IMR-90 (cell line): Measurements from ENCODE around the gene ITIH4. TPM values are rescaled to one million over a fixed set of nuclear protein-coding genes. Genes with fewer than 3 reads are reported as not detected.

Source experiments
- ATAC-seq: fragments of 200-7000 bp; cut with Tn5 transposase; 2 replicates; pipeline ENCODE4 v1.9.1; 2020; ENCODE audit warnings: low read depth, mild to moderate bottlenecking, moderate library complexity
- BruUV-seq: library from RNA; stranded (reverse); fragments of 400-500 nt; replicated peaks from 2 replicates; lab custom pipeline; 2021; lab: Mats Ljungman, UMichigan
- CTCF ChIA-PET: fragments of 300-600 bp; formaldehyde crosslinking; extraction: SDS; loops from one replicate; lab custom pipeline; 2021; ENCODE audit warnings: antibody characterized with exemption; lab: Yijun Ruan, JAX
- POLR2A ChIA-PET: fragments of 300-600 bp; sonication (Branson Sonifier 250); formaldehyde crosslinking; loops from one replicate; lab custom pipeline; 2022; ENCODE audit warnings: antibody characterized with exemption; ENCODE audit not compliant: unreplicated experiment; lab: Charles Lee
- DNase-seq: peaks from one replicate; pipeline ENCODE4 v3.0.0; 2013
- H2AFZ ChIP-seq: replicated peaks from 2 replicates; pipeline ENCODE3; 2013; ENCODE audit warnings: low read length, mild to moderate bottlenecking; ENCODE audit not compliant: poor library complexity
- H2AK5ac ChIP-seq: 2 replicates; pipeline ENCODE4 v1.6.1; 2013; ENCODE audit warnings: low read depth, low read length, inconsistent platforms
- H2AK9ac ChIP-seq: replicated peaks from 2 replicates; pipeline ENCODE3; 2013; ENCODE audit warnings: mild to moderate bottlenecking, low read depth, low read length, moderate library complexity; ENCODE audit not compliant: poor library complexity
- H2BK120ac ChIP-seq: 2 replicates; pipeline ENCODE4 v1.6.1; 2013; ENCODE audit warnings: low read depth, low read length, inconsistent platforms
- H2BK15ac ChIP-seq: 3 replicates; pipeline ENCODE4 v1.6.1; 2013; ENCODE audit warnings: low read depth, low read length, inconsistent platforms
- H2BK20ac ChIP-seq: 2 replicates; pipeline ENCODE4 v1.6.1; 2013; ENCODE audit warnings: low read depth, mild to moderate bottlenecking, inconsistent platforms, low read length, moderate library complexity
- H2BK5ac ChIP-seq: 2 replicates; pipeline ENCODE4 v1.6.1; 2013; ENCODE audit warnings: mild to moderate bottlenecking, low read depth, low read length, inconsistent platforms; ENCODE audit not compliant: poor library complexity, severe bottlenecking
- H3K14ac ChIP-seq: replicated peaks from 2 replicates; pipeline ENCODE4 v1.6.1; 2013; ENCODE audit warnings: low read depth, low read length, inconsistent platforms
- H3K18ac ChIP-seq: 2 replicates; pipeline ENCODE4 v1.6.1; 2013; ENCODE audit warnings: low read depth, low read length, control low read depth
- H3K23ac ChIP-seq: 2 replicates; pipeline ENCODE4 v1.6.1; 2013; ENCODE audit warnings: low read depth, low read length, inconsistent platforms
- H3K27ac ChIP-seq: 2 replicates; pipeline ENCODE4 v1.5.1; 2013; ENCODE audit warnings: mild to moderate bottlenecking, control low read depth, low read length; ENCODE audit not compliant: insufficient read depth
- H3K27me3 ChIP-seq: 2 replicates; pipeline ENCODE4 v1.6.1; 2013; ENCODE audit warnings: low read length; ENCODE audit not compliant: control insufficient read depth, insufficient read depth
- H3K36me3 ChIP-seq: 2 replicates; pipeline ENCODE4 v1.6.1; 2013; ENCODE audit warnings: low read length, mixed read lengths; ENCODE audit not compliant: control insufficient read depth, insufficient read depth
- H3K4ac ChIP-seq: 2 replicates; pipeline ENCODE4 v1.6.1; 2013; ENCODE audit warnings: low read depth, low read length, inconsistent platforms
- H3K4me1 ChIP-seq: 2 replicates; pipeline ENCODE4 v1.6.1; 2013; ENCODE audit warnings: low read length, mixed read lengths; ENCODE audit not compliant: control insufficient read depth, insufficient read depth
- H3K4me2 ChIP-seq: 2 replicates; pipeline ENCODE4 v1.6.1; 2013; ENCODE audit warnings: low read depth, mild to moderate bottlenecking, control low read depth, low read length, moderate library complexity
- H3K4me3 ChIP-seq: 2 replicates; pipeline ENCODE4 v1.5.1; 2013; ENCODE audit warnings: low read depth, mild to moderate bottlenecking, control low read depth, low read length, moderate library complexity; ENCODE audit not compliant: insufficient read depth
- H3K56ac ChIP-seq: 2 replicates; pipeline ENCODE4 v1.6.1; 2013; ENCODE audit warnings: low read length, inconsistent platforms; ENCODE audit not compliant: insufficient read depth; ENCODE audit errors: extremely low read depth
- H3K79me1 ChIP-seq, 2 experiments: 2 replicates each; pipeline ENCODE4 v1.6.1; 2013; ENCODE audit warnings: low read length in 2 of 2, inconsistent platforms in 1 of 2, low read depth in 1 of 2
- H3K9ac ChIP-seq: 2 replicates; pipeline ENCODE4 v1.6.1; 2013; ENCODE audit warnings: low read depth, low read length, control low read depth
- H3K9me1 ChIP-seq: 2 replicates; pipeline ENCODE4 v1.6.1; 2013; ENCODE audit warnings: low read length, inconsistent platforms; ENCODE audit not compliant: insufficient read depth
- H3K9me3 ChIP-seq: 2 replicates; pipeline ENCODE4 v1.6.1; 2013; ENCODE audit warnings: low read length; ENCODE audit not compliant: control insufficient read depth, insufficient read depth
- H4K20me1 ChIP-seq: 2 replicates; pipeline ENCODE4 v1.6.1; 2013; ENCODE audit warnings: low read length, inconsistent platforms; ENCODE audit not compliant: insufficient read depth
- H4K5ac ChIP-seq: 2 replicates; pipeline ENCODE4 v1.6.1; 2013; ENCODE audit warnings: mild to moderate bottlenecking, low read depth, low read length, control low read depth
- H4K8ac ChIP-seq, 2 experiments: 2 replicates each; pipeline ENCODE4 v1.6.1; 2013; ENCODE audit warnings: low read depth in 2 of 2, low read length in 2 of 2, control low read depth in 1 of 2, inconsistent platforms in 1 of 2
- H4K91ac ChIP-seq: 2 replicates; pipeline ENCODE4 v1.6.1; 2013; ENCODE audit warnings: low read depth, low read length, inconsistent platforms; ENCODE audit not compliant: insufficient read depth
- NFE2L2 ChIP-seq: fragments of 150-350 bp; IDR thresholded peaks from 2 replicates; pipeline ENCODE4 v1.6.1; 2016; ENCODE audit warnings: low read depth, mild to moderate bottlenecking, low read length
- SMC3 ChIP-seq: fragments of 150-350 bp; IDR thresholded peaks from 2 replicates; pipeline ENCODE4 v1.6.1; 2016; ENCODE audit warnings: low read depth, mild to moderate bottlenecking, antibody characterized with exemption, low read length, moderate library complexity
- WGBS, 2 experiments: methylation state at CpG; one replicate each; pipeline versions ENCODE4 v1.1.5 to v1.1.7; 2013; ENCODE audit warnings: missing lambda C conversion rate in 2 of 2; ENCODE audit not compliant: insufficient read length in 1 of 2; ENCODE audit errors: extremely low coverage in 2 of 2; 5-methylcytosine and 5-hydroxymethylcytosine counted together
- dilution Hi-C: fragments of 300-500 bp; cut with HindIII; formaldehyde crosslinking; loops from one replicate; pipeline ENCODE4 v1.14.3; 2018; ENCODE audit warnings: low sequenced_read_pairs; ENCODE audit not compliant: unreplicated experiment
- in situ Hi-C: fragments of 300-500 bp; cut with MboI; formaldehyde crosslinking; loops from 3 replicates; pipeline ENCODE4 v1.14.3; 2019; ENCODE audit warnings: low sequenced_read_pairs, inconsistent platforms, mixed read lengths
- intact Hi-C: fragments of 100-400 bp; cut with micrococcal nuclease; formaldehyde crosslinking; loops from 2 replicates; pipeline ENCODE4 v1.10.0; 2022
- polyA plus RNA-seq, 3 experiments: library from polyadenylated mRNA; depleted of rRNA; stranded (reverse); fragments of >200 nt; gene quantifications; 2 replicates each; pipeline ENCODE4 v1.2.3, GENCODE V29; 2012; ENCODE audit warnings: low replicate concordance in 1 of 3
- total RNA-seq: library from RNA; depleted of rRNA; stranded (reverse); fragments of >200 nt; gene quantifications from 2 replicates; pipeline ENCODE4 v1.2.3, GENCODE V29; 2012

The ITIH4 gene
- total and polyA plus RNA-seq, 2 of the 4 experiments (the other 2 are of a cell fraction): 0.26 to 0.36 TPM

GRCh38 chr3:52810923-52811322 lies 19.5 kb downstream of the ITIH4 start:
- H3K4me3 ChIP-seq: no peak overlapping the region
- CTCF ChIA-PET: interaction anchor here (1.0 kb wide), 1 partner anchor 10 kb away, joined by 3 read pairs; no protein-coding TSS in a partner anchor
- in situ Hi-C loops: no loop called here

More at GRCh38 chr3:52810923-52811322, 19.5 kb downstream of the ITIH4 start:
- Histone ChIP-seq H3K14ac (no peak overlapping the region), H4K8ac (no peak overlapping the region), H2AK5ac (no peak overlapping the region), H3K4ac (no peak overlapping the region), H3K18ac (no peak overlapping the region), H3K79me1 (no peaks in the 10 kb centered on the region), H3K27ac (no peak overlapping the region), H2BK120ac (no peak overlapping the region), H3K23ac (no peak overlapping the region), H2BK5ac (no peak overlapping the region), H3K4me2 (no peak overlapping the region), H3K9me1 (no peaks in the 10 kb centered on the region), H3K36me3 (no peaks in the 10 kb centered on the region), H4K20me1 (no peaks in the 10 kb centered on the region), H3K4me1 (no peaks in the 10 kb centered on the region), H2BK20ac (no peak overlapping the region), H4K5ac (no peak overlapping the region), H3K56ac (no peak overlapping the region), H2AK9ac (no peak overlapping the region), H4K91ac (no peak overlapping the region), H2AFZ (no peak overlapping the region), H3K27me3 (peaks cover 23% of the 10 kb centered on the region), H3K9ac (no peak overlapping the region), H3K9me3 (no peaks in the 10 kb centered on the region), H2BK15ac (no peak overlapping the region)
- dilution Hi-C loops: no loop called here
- no peak for TF ChIP-seq NFE2L2
- no peak for TF ChIP-seq SMC3
- intact Hi-C loops: no loop called here
- ATAC-seq (no peak), DNase-seq (no peak)
- WGBS, 2 experiments: 81% methylated on average over 8 of the region's 11 CpGs; no CpG with 5 or more reads in 1 of the 2 experiments
- no TSS peak for BruUV-seq
- POLR2A ChIA-PET: no interaction called here
